Activated T-helper 1 cell treated with anti-CD3 and anti-CD28 coated beads, Interleukin-12 subunit alpha, Interleukin-12 subunit beta, Interleukin-2, Interleukin-4 antibody, amounts not matched to agents 30 ng/mL and 10 ng/mL and 1 ng/mL, durations not matched to agents 14 hours and 24 hours and 36 hours (primary cell): ENCODE results near the gene KRT84. TPM values are rescaled to one million over a fixed set of nuclear protein-coding genes. Genes with fewer than 3 reads are reported as not detected.

Source experiments
- DNase-seq: peaks from one replicate; pipeline ENCODE4 v3.0.0; 2021; ENCODE audit warnings: low spot score
- H3K27ac Mint-ChIP-seq: one replicate; pipeline ENCODE4 v1.8.0; 2021; ENCODE audit warnings: mild to moderate bottlenecking, mixed read lengths
- H3K27me3 Mint-ChIP-seq: one replicate; pipeline ENCODE4 v1.8.0; 2022; ENCODE audit warnings: mild to moderate bottlenecking, moderate library complexity, mixed read lengths; ENCODE audit not compliant: insufficient read depth
- H3K36me3 Mint-ChIP-seq: one replicate; pipeline ENCODE4 v1.8.0; 2021; ENCODE audit warnings: low read depth, mixed read lengths
- H3K4me1 Mint-ChIP-seq: one replicate; pipeline ENCODE4 v1.8.0; 2021; ENCODE audit warnings: low read depth, mixed read lengths
- H3K4me3 Mint-ChIP-seq: one replicate; pipeline ENCODE4 v1.8.0; 2021; ENCODE audit warnings: mild to moderate bottlenecking, moderate library complexity, mixed read lengths
- H3K9me3 Mint-ChIP-seq: one replicate; pipeline ENCODE4 v1.8.0; 2021; ENCODE audit warnings: mixed read lengths
- intact Hi-C: fragments of 100-400 bp; cut with micrococcal nuclease; formaldehyde crosslinking; loops from one replicate; pipeline ENCODE4 v1.15.1; 2024
- total RNA-seq: library from RNA; stranded (reverse); gene quantifications from 2 replicates; pipeline ENCODE4 v1.2.3, GENCODE V29; 2022

KRT84 gene
- total RNA-seq, 1 donor from 2014 or later: not detected

DNA sequence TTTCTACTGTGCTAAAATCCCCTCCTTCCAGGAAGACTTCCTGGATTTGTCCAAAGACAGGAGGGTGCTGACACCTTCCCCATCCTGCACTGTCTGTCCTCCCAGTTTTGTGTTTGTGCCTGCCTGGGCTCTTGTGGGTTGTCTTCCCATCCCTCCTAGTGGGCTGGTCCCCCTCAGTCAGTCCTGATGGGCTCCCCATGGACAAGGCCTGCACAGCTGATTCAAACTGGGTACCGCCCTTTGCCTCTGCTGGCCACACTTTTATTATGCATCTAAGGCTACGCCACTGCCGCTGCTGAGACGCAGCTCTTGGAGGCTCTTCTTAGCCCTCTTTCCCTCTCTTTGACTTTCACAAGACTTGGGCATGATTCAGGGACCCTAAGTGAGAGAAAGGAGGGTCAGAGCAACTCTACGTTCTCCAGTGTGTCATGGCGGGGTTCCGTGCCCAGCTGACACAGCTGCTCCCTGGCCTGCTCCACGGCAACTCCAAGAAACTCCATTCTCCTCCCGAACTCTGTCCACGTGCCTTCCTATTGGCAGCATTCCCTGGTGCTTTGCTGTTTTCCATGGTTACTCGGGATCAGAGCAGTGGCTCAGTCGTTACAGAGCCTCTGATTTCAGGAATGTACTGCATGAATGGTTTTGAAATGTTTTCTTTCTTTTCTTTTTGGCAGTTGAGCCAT, 14.4 kb downstream of the KRT84 start:
- no peaks in the 10 kb centered on the region for H3K9me3 Mint-ChIP-seq
- no peak overlapping the region for H3K27ac Mint-ChIP-seq
- peaks cover 14% of the 10 kb centered on the region for H3K27me3 Mint-ChIP-seq
- intact Hi-C loops: loop anchor here (5.0 kb wide), 1 partner anchor 214 kb away; no protein-coding TSS in a partner anchor
- DNase-seq: no peak
- H3K36me3 Mint-ChIP-seq: no peaks in the 10 kb centered on the region
- no peak overlapping the region for H3K4me3 Mint-ChIP-seq
- H3K4me1 Mint-ChIP-seq: no peaks in the 10 kb centered on the region

DNA sequence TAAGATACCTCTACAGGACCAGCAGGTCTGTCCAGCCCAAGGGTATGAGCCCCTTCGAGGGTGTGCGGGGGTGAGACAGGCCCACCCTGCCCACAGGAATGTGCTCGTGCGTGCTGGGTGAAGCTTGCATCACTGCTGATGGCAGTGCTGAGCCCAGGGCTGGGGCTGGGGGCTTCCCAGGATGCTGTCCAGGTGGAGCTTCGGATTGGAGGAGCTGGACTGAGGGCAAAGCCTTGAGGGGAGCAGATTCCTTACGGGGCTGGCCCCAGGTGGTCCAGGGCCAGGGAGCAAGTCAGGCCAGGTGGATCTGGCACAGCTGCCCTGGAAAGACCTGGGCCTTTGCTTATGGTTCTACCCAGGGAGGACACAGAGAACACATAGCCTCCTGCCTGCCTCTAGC, 15.6 kb downstream of the KRT84 start:
- Mint-ChIP-seq H3K4me3 (no peak overlapping the region), H3K36me3 (no peaks in the 10 kb centered on the region), H3K4me1 (no peaks in the 10 kb centered on the region), H3K27ac (no peak overlapping the region), H3K9me3 (no peaks in the 10 kb centered on the region), H3K27me3 (peaks cover 15% of the 10 kb centered on the region)
- DNase-seq: no peak
- intact Hi-C loops: loop anchor here (5.0 kb wide), 1 partner anchor 213 kb away; no protein-coding TSS in a partner anchor

DNA sequence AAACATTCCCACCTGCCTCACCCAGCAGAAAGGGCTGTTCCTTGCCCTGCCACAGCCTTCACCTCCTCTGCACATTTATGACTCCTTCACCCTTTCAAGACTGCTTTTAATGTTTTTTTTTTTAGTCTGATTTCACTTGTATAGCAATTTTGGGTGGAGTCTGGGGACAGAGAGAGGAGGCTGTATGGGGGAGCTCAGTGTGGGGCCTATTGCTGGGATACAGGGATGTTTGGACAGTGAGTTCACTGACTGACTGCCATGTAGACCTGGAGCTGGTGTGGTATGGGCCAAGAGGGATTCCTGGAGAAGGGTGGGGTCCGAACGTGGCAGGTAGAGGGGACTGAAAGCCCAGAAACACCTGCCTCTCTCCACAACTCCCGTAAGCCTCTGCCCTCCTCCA, 16.2 kb downstream of the KRT84 start:
- no peak for DNase-seq
- Mint-ChIP-seq H3K9me3 (no peaks in the 10 kb centered on the region), H3K4me3 (no peak overlapping the region), H3K27ac (no peak overlapping the region), H3K4me1 (no peaks in the 10 kb centered on the region), H3K27me3 (peaks cover 16% of the 10 kb centered on the region), H3K36me3 (no peaks in the 10 kb centered on the region)
- intact Hi-C loops: no loop called here

DNA sequence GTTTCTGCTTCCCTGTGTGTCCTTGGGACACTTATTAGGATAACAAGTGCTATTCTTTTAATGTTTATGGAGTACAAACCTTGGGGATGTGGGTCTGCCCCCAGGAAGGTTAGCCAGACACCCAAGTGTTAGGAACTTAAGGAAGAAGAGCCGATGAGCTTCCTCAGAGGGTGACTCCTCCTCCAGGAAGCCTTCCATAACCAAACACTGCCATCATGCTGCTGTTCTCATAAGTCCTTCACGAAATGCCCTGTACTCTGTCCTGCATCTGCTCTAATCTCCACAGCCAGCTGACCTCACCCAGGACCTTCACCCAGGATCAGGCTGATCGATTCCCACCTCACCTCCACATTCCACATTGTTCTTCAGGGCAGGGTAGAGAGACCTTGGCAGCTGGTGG, 16.9 kb downstream of the KRT84 start:
- Mint-ChIP-seq H3K27me3 (peaks cover 16% of the 10 kb centered on the region), H3K4me1 (no peaks in the 10 kb centered on the region), H3K4me3 (no peak overlapping the region), H3K27ac (no peak overlapping the region), H3K36me3 (no peaks in the 10 kb centered on the region), H3K9me3 (no peaks in the 10 kb centered on the region)
- DNase-seq: no peak
- intact Hi-C loops: no loop called here

DNA sequence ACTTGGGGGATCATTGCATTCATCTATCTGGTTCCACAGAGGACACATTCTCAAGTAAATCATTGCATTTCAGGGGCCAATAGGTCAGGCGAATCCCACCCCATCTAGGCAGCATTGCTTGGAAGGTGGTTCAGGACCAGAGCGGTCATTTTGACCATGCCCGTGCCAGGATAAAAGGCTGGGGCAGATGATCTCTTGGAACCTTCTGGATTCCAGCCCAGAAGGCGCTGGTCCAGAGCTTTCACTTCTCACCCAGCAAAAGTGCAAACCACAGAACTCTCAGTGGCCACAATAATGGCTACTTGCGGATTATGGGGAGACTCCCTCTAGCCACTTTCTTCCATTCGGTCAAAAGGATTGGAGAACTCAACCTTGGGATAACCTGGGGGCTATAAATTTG, 17.6 kb downstream of the KRT84 start:
- Mint-ChIP-seq H3K27me3 (peaks cover 16% of the 10 kb centered on the region), H3K4me1 (no peaks in the 10 kb centered on the region), H3K9me3 (no peaks in the 10 kb centered on the region), H3K4me3 (no peak overlapping the region), H3K36me3 (no peaks in the 10 kb centered on the region), H3K27ac (no peak overlapping the region)
- intact Hi-C loops: no loop called here
- no peak for DNase-seq

DNA sequence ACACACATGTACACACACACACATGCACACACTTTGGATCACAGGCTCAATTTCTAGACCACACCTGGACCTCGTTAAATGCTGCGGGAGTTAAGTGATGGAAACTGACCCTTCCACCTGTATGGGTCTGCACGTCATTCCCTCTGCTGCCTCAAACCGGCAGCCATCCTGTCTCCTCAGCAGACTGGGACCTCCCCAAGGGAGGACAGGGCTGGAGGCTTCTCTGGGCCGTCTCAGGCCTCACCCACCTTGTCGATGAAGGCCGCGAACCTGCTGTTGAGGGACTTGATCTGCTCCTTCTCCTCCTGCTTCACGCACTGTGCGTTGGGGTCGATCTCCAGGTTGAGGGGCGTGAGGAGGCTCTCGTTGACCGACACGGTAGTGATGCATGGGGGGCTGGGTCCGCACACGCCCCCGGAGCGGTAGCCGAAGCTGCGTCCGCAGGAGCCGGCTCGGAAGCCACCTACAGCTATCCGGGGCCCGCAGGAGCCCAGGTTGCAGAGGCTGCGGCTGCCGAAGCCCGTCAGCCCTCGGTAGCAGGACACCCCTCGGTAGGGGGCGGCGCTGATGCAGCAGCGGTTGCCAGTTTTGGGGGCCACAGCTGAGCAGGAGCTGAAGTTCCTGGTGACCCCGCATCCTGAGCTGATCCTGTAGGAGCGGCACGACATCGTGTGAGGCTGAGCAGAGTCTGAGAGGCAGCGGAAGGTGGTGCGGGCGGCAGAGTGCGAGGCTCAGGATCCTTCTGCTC, 18.5 kb downstream of the KRT84 start, which contains the start of gene KRT85:
TSS of gene KRT85 (minus strand) at position 744 of the 748 bp plus-strand sequence. CDS start at position 668, 76 bp downstream.
- Mint-ChIP-seq H3K9me3 (no peaks in the 10 kb centered on the region), H3K27ac (no peak within 1 kb of the TSS), H3K36me3 (no peaks in the 10 kb centered on the region), H3K27me3 (peaks cover 15% of the 10 kb centered on the region), H3K4me3 (no peak within 1 kb of the TSS), H3K4me1 (no peaks in the 10 kb centered on the region)
- intact Hi-C loops: no loop called here
- no peak for DNase-seq

DNA sequence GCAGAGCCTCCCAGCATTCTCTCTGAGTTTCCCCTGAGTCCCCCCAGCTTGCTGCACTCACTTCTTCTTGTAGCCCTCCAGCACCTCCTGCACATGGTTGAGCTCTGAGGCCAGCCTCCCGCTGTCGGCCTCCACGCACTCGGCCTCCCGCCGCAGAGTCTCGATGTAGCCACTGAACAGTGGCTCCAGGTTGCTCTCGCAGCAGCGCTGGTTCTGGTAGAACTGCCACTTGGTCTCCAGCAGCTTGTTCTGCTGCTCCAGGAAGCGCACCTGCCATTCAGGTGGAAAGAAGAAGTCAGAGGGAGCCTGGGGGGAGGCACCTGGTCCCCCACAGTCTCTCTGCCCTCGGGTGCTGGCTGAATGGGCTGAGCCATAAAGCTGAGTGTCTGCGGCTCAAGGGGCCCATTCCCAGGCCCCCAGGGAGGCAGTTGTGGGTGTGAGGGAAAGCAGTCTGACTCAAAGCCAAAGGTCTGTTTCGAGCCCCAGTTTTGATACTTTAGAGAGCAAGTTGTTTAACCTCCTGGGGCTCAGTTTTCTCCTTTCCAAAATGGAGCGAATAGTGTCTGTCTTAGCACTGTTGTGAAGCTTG, 20.5 kb downstream of the KRT84 start:
- Mint-ChIP-seq H3K4me3 (no peak overlapping the region), H3K36me3 (no peaks in the 10 kb centered on the region), H3K27ac (no peak overlapping the region), H3K4me1 (no peaks in the 10 kb centered on the region), H3K27me3 (peaks cover 14% of the 10 kb centered on the region), H3K9me3 (no peaks in the 10 kb centered on the region)
- intact Hi-C loops: no loop called here
- no peak for DNase-seq

DNA sequence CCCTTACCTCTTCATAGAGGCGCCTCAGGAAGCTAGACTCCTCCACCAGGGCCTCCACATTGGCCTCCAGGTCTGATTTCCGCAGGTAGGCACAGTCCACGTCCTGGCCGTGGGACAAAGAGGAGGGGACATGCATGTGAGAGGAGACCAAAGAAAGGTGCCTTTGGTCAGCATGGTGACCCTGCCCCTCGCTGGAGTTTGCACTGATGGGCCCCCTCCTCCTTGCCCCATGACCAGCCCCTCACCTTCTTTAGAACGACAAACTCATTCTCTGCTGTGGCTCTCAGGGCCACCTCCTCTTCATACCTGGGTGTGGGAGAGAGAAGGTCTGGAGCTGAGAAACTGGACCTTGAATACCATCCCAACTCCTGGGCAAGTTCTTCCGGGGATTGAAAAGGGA, 21.4 kb downstream of the KRT84 start:
- H3K4me3 Mint-ChIP-seq: no peak overlapping the region
- no peak for DNase-seq
- H3K4me1 Mint-ChIP-seq: no peaks in the 10 kb centered on the region
- no peak overlapping the region for H3K27ac Mint-ChIP-seq
- no peaks in the 10 kb centered on the region for H3K36me3 Mint-ChIP-seq
- intact Hi-C loops: no loop called here
- H3K27me3 Mint-ChIP-seq: peaks cover 12% of the 10 kb centered on the region
- H3K9me3 Mint-ChIP-seq: no peaks in the 10 kb centered on the region

DNA sequence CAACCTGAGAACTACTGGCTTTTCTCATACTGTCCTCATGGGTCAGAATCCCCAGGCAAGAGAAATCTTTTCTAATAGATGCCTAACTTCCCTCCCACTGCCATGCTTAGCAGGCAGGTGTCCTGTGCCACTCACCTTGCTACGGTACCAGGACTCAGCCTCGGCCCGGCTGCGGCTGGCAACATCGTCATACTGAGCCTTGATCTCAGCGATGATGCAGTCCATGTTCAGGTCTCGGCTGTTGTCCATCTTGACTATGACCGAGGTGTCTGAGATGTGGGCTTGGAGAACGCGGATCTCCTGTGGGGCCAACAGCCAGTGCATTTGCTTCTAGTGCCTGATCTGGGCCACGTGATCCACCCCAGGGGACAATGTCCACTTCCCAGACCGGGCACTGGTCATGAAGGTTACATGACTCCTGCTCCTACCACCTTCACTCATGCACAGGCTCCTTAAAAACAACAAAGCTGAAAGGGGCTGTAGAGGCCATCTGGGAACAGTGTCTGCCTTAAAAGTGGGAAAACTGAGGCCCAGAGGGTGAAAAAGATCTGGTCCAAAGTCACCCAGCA, 22.3 kb downstream of the KRT84 start:
- intact Hi-C loops: no loop called here
- Mint-ChIP-seq H3K9me3 (no peaks in the 10 kb centered on the region), H3K36me3 (no peaks in the 10 kb centered on the region), H3K4me3 (no peak overlapping the region), H3K4me1 (peaks cover 4% of the 10 kb centered on the region), H3K27me3 (peaks cover 5% of the 10 kb centered on the region), H3K27ac (no peak overlapping the region)
- no peak for DNase-seq

DNA sequence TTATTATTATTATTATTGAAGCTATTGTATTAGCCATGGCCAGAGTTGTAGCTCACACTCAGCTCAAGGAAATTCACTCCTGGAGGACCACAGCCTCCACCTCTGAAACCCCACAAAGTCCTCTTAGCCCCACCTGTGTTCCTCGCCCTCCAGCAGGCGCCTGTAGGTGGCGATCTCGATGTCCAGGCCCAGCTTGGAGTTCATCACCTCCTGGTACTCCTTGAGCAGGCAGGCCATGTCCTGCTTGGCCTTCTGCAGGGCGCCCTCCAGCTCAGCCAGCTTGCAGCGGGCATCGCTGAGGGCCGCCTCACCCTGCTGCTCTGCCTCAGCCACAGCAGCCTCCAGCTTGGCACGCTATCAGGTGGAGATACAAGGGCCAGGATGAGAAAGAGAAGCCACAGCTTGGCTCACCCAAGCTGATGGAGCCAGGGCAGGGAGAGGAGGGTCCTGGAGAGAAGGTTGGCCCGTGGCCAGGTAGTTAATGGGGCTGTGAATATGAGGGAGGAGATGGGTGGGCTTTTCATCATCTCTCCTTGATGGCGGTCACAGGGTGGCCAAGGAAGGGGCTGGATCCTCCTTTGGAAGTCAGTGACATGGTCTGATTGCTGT, 23.2 kb downstream of the KRT84 start:
- Mint-ChIP-seq H3K9me3 (no peaks in the 10 kb centered on the region), H3K4me1 (peaks cover 4% of the 10 kb centered on the region), H3K4me3 (no peak overlapping the region), H3K27ac (no peak overlapping the region), H3K36me3 (no peaks in the 10 kb centered on the region), H3K27me3 (peaks cover 7% of the 10 kb centered on the region)
- intact Hi-C loops: no loop called here
- DNase-seq: no peak

DNA sequence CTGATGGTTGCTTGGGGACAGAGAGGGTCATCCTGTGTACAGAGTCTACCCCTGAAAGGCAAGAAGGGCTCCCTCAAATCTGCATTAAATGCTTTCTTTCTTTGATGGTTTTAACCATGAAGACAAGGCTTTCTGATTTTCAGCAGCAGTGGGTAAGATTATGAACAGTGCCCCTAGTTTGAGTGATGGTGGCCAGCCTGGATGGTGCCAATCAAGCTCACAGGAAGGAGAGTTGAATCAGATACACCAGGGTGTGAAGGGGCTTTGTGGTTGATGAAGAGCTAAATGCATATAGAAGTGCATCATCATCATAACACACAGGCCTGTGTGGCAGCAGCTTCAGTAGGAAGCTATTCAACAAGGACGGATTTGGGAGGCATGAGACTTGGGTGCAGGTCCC, 23.9 kb downstream of the KRT84 start:
- no peak overlapping the region for H3K27ac Mint-ChIP-seq
- no peaks in the 10 kb centered on the region for H3K36me3 Mint-ChIP-seq
- H3K27me3 Mint-ChIP-seq: peaks cover 7% of the 10 kb centered on the region
- no peak for DNase-seq
- H3K4me3 Mint-ChIP-seq: no peak overlapping the region
- intact Hi-C loops: no loop called here
- H3K9me3 Mint-ChIP-seq: no peaks in the 10 kb centered on the region
- H3K4me1 Mint-ChIP-seq: peaks cover 4% of the 10 kb centered on the region

DNA sequence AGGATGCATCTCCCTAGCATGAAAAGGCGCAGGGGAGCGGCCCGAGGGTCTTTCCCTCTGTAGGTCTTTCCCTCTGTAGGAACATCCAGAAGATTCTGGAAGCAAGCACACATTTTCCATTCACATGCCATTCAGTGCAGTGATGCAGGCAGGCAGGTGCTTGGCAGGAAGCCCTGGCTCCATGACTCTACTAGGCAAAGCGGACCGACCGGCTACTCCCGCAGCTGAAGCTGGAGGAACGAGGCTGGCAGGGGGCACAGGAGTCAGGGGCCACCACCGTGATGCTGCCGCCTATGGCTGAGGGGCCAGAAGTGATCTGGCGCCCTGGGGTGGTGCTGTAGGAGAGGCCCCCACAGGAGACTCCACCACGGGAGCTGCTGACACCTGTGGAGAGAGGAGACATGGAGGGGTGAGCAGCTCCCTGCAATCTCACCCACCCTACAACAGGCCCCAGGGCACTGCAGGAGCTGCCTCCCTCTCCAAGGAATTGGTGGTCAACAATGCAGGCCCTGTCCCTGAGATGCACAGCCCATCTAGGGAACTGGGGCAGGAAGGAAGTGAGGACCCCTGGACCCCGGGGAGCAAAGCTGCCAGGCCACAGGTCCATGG, 24.7 kb downstream of the KRT84 start:
- H3K4me1 Mint-ChIP-seq: peaks cover 4% of the 10 kb centered on the region
- intact Hi-C loops: no loop called here
- no peak overlapping the region for H3K4me3 Mint-ChIP-seq
- no peak overlapping the region for H3K27ac Mint-ChIP-seq
- H3K36me3 Mint-ChIP-seq: no peaks in the 10 kb centered on the region
- no peak for DNase-seq
- H3K27me3 Mint-ChIP-seq: peaks cover 7% of the 10 kb centered on the region
- no peaks in the 10 kb centered on the region for H3K9me3 Mint-ChIP-seq
